Activated B cell treated with CpG ODN at 0.5 μM for 24 hours (primary cell): ENCODE measurements around the gene USP3. TPM values are rescaled to one million over a fixed set of nuclear protein-coding genes. Genes with fewer than 3 reads are reported as not detected.

Experiments
- ATAC-seq: fragments of 200-7000 bp; cut with Tn5 transposase; one replicate; pipeline ENCODE4 v1.10.0; 2021; ENCODE audit warnings: low read depth, mild to moderate bottlenecking, moderate library complexity
- CTCF ChIA-PET: fragments of 350-600 bp; sonication (Branson Sonifier 250); formaldehyde crosslinking; loops from one replicate; lab custom pipeline; 2021; ENCODE audit warnings: antibody characterized with exemption; lab: Charles Lee
- POLR2A ChIA-PET: fragments of 350-600 bp; sonication (Branson Sonifier 250); formaldehyde crosslinking; loops from one replicate; lab custom pipeline; 2021; ENCODE audit warnings: antibody characterized with exemption; lab: Charles Lee
- DNase-seq: peaks from one replicate; pipeline ENCODE4 v3.0.0; 2022
- H3K27ac Mint-ChIP-seq: one replicate; pipeline ENCODE4 v1.8.0; 2020; ENCODE audit warnings: mixed read lengths
- H3K27me3 Mint-ChIP-seq: one replicate; pipeline ENCODE4 v1.8.0; 2021; ENCODE audit warnings: mixed read lengths
- H3K36me3 Mint-ChIP-seq: one replicate; pipeline ENCODE4 v1.8.0; 2021; ENCODE audit warnings: low read depth, mixed read lengths
- H3K4me1 Mint-ChIP-seq: one replicate; pipeline ENCODE4 v1.8.0; 2021; ENCODE audit warnings: mixed read lengths
- H3K4me3 Mint-ChIP-seq: one replicate; pipeline ENCODE4 v1.8.0; 2020; ENCODE audit warnings: mild to moderate bottlenecking, mixed read lengths
- H3K9me3 Mint-ChIP-seq: one replicate; pipeline ENCODE4 v1.8.0; 2020; ENCODE audit warnings: mixed read lengths
- CTCF ChIP-seq: fragments of 200-600 bp; IDR thresholded peaks from one replicate; pipeline ENCODE4 v1.8.0; 2022; ENCODE audit warnings: antibody characterized with exemption, mild to moderate bottlenecking
- intact Hi-C: fragments of 100-400 bp; cut with micrococcal nuclease; formaldehyde crosslinking; loops from one replicate; pipeline ENCODE4 v1.15.1; 2024
- total RNA-seq: library from RNA; stranded (reverse); gene quantifications from 2 replicates; pipeline ENCODE4 v1.2.3, GENCODE V29; 2022

USP3 gene
- total RNA-seq, 1 donor from 2014 or later = 110 TPM

GRCh38 chr15:63463036-63463435, 41.4 kb upstream of the USP3 start:
- H3K36me3 Mint-ChIP-seq = no peaks in the 10 kb centered on the region
- H3K9me3 Mint-ChIP-seq = no peaks in the 10 kb centered on the region
- no peak overlapping the region for H3K4me3 Mint-ChIP-seq
- intact Hi-C loops = loop anchor here (10.0 kb wide), 1 partner anchor 202 kb away; no protein-coding TSS in a partner anchor
- ATAC-seq (no peak), DNase-seq (no peak)
- POLR2A ChIA-PET = interaction anchor here (0.5 kb wide), 1 partner anchor 624 kb away, joined by 4 read pairs; no protein-coding TSS in a partner anchor
- peaks cover 12% of the 10 kb centered on the region for H3K4me1 Mint-ChIP-seq
- H3K27ac Mint-ChIP-seq = no peak overlapping the region
- CTCF ChIA-PET = interaction anchor here (0.9 to 8.7 kb wide), 3 partner anchors 43 to 174 kb away, joined by 3 to 94 read pairs (median 3); partner anchors contain the start of gene USP3
- no peak for TF ChIP-seq CTCF
- no peaks in the 10 kb centered on the region for H3K27me3 Mint-ChIP-seq

- peaks cover 17% of the 10 kb centered on the region for H3K4me1 Mint-ChIP-seq
Measured at GRCh38 chr15:63463793-63464192, 40.6 kb upstream of the USP3 start.

DNA sequence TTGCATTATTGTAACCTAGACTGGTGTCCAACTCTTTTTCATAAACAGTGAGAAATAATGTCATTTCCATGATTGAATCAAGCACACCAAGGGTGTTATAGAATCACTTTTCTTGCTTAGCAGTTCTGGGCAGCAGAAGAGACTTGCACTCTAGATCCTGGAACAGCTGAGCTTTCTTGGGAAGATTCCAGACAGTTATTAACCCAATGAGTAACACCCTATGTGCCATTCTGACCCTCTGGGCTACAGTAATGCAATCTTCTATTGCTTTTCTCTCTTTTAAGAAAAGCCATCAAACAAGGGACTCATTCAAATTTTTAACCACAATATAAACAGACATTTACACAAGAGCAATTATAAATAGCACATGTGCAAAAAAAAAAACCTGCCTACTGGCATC, 39.3 kb upstream of the USP3 start:
- ChIA-PET CTCF (interaction anchor here (0.7 to 8.7 kb wide), 5 partner anchors 41 to 173 kb away, joined by 3 to 94 read pairs (median 3); partner anchors contain the start of gene USP3), POLR2A (interaction anchor here (0.6 to 2.5 kb wide), 2 partner anchors 39 to 43 kb away, joined by 7 to 45 read pairs; partner anchors contain the start of gene USP3)
- ATAC-seq = no peak
- intact Hi-C loops = loop anchor here (5.0 to 10.0 kb wide), 2 partner anchors 200 to 627 kb away; partner anchors contain the start of gene CIAO2A
- Mint-ChIP-seq H3K36me3 (no peaks in the 10 kb centered on the region), H3K4me3 (no peak overlapping the region), H3K27me3 (no peaks in the 10 kb centered on the region), H3K9me3 (no peaks in the 10 kb centered on the region), H3K4me1 (peaks cover 23% of the 10 kb centered on the region), H3K27ac (no peak overlapping the region)
- DNase-seq = no peak
- no peak for TF ChIP-seq CTCF

More at GRCh38 chr15:63463793-63464192, 40.6 kb upstream of the USP3 start:
- Mint-ChIP-seq H3K9me3 (no peaks in the 10 kb centered on the region), H3K27ac (no peak overlapping the region), H3K27me3 (no peaks in the 10 kb centered on the region), H3K36me3 (no peaks in the 10 kb centered on the region), H3K4me3 (no peak overlapping the region)
- DNase-seq (no peak), ATAC-seq (no peak)
- POLR2A ChIA-PET = no interaction called here
- CTCF ChIA-PET = interaction anchor here (0.9 to 8.7 kb wide), 3 partner anchors 21 to 175 kb away, joined by 3 to 94 read pairs (median 3); partner anchors contain the start of gene USP3
- no peak for TF ChIP-seq CTCF
- intact Hi-C loops = loop anchor here (10.0 kb wide), 1 partner anchor 201 kb away; no protein-coding TSS in a partner anchor

GRCh38 chr15:63466378-63467192, 37.8 kb upstream of the USP3 start:
- no peak overlapping the region for H3K27ac Mint-ChIP-seq
- intact Hi-C loops = loop anchor here (1.0 to 10.0 kb wide), 9 partner anchors 20 to 626 kb away; partner anchors contain the start of gene CIAO2A
- ATAC-seq = peak; percentile 93
- no peaks in the 10 kb centered on the region for H3K9me3 Mint-ChIP-seq
- POLR2A ChIA-PET = interaction anchor here (0.5 to 2.5 kb wide), 17 partner anchors 10 to 627 kb away, joined by 3 to 45 read pairs (median 4); partner anchors contain the start of genes CIAO2A and USP3
- CTCF ChIA-PET = interaction anchor here (0.6 to 8.7 kb wide), 43 partner anchors 9 to 601 kb away, joined by 3 to 94 read pairs (median 6); partner anchors contain the start of genes FBXL22 and USP3
- no peak for DNase-seq
- no peaks in the 10 kb centered on the region for H3K36me3 Mint-ChIP-seq
- TF ChIP-seq CTCF = peak; percentile 56
- no peak overlapping the region for H3K4me3 Mint-ChIP-seq
- H3K27me3 Mint-ChIP-seq = no peaks in the 10 kb centered on the region
- peaks cover 29% of the 10 kb centered on the region for H3K4me1 Mint-ChIP-seq
